LNCaP clone FGC (cell line): ENCODE measurements around the gene MAP2K6.

Experiments
- DNase-seq: peaks from one replicate; pipeline ENCODE4 v3.0.0-alpha.2; 2011; ENCODE audit warnings: low read depth
- H3K4me3 ChIP-seq: 2 replicates; pipeline ENCODE4 v1.5.1; 2011; ENCODE audit warnings: mild to moderate bottlenecking, low read depth, low read length, control low read depth
- CTCF ChIP-seq: IDR thresholded peaks from 2 replicates; pipeline ENCODE4 v1.5.1; 2012; ENCODE audit warnings: mild to moderate bottlenecking; ENCODE audit not compliant: control insufficient read depth, insufficient read depth; ENCODE audit errors: extremely low read depth

MAP2K6 gene

GRCh38 chr17:69538795-69539194 lies 124.3 kb downstream of the MAP2K6 start:
- no peak for DNase-seq

GRCh38 chr17:69539274-69539673 lies 124.8 kb downstream of the MAP2K6 start:
- DNase-seq = no peak
- no peak for TF ChIP-seq CTCF
- no peak overlapping the region for H3K4me3 ChIP-seq

More at GRCh38 chr17:69538795-69539194, 124.3 kb downstream of the MAP2K6 start:
- TF ChIP-seq CTCF = no peak
- no peak overlapping the region for H3K4me3 ChIP-seq

- no peak overlapping the region for H3K4me3 ChIP-seq
- DNase-seq = no peak
- TF ChIP-seq CTCF = no peak
Measured at GRCh38 chr17:69539781-69540319, 125.4 kb downstream of the MAP2K6 start.

DNA sequence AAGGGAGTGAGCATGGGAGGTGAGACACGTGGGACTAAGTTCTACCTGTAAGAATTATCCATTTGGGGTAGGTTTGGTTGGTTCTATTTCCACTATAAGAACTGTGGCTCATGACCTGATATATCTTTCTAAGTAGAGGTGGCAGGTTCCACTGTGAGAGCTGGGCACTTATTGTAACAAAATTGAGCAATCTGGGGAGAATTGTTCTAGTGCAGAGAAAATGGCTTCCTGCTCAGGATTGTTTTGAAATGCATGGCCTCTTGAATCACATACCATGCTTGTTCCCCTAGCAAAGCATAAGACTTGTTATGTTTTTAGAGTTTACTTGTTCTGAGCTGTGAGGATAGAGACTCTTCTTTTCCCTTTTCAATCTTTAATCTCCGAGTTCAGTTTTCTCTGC lies 125.9 kb downstream of the MAP2K6 start:
- TF ChIP-seq CTCF = no peak
- no peak for DNase-seq
- no peak overlapping the region for H3K4me3 ChIP-seq

DNA sequence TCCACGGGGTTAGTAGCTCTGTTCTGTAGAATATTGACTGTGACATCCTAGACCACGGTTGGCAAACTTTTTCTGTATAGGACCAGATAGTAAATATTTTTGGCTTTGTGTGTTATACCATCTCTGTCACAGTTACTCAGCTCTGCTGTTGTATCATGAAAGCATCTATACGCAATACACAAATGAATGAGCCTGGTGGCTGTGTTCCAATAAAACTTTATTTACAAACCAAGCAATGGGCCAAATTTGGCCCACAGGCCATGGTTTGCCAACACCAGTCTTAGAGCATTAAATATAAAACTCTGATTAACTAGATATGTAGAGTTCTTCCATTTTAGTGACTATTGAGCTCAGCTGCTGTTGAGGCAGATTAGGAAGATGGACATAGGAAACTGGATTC lies 132.7 kb downstream of the MAP2K6 start:
- H3K4me3 ChIP-seq = no peak overlapping the region
- DNase-seq = no peak
- no peak for TF ChIP-seq CTCF

DNA sequence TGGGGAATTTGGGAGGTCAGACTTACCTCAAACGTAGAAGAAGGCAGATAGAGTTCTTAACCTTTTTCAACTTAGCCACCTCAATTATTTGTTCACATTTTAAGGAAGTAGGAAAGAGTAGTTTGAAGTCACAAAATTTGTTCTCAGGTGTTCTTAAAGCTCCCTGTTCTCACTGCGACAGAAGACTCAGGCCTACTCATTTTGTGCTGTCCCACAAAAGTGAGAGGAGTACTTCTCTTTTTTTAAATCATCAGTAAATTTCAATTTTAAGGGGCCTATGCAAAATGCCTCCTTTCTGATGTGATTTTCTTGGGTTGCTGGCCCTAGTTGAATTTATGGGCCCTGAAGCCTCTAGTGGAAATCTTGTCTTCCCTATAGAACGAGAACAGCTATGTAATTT lies 133.4 kb downstream of the MAP2K6 start:
- TF ChIP-seq CTCF = no peak
- DNase-seq = no peak
- no peak overlapping the region for H3K4me3 ChIP-seq
